Measurements from ENCODE around the gene TNFRSF6B.

TNFRSF6B gene

GRCh38 chr20:63700199-63701050, 4.0 kb downstream of the TNFRSF6B start:
- H3K4me3 ChIP-seq (ENCODE audit: low read length) = no peak overlapping the region
- no peak for TF ChIP-seq CTCF (conservative IDR thresholded peaks at IDR 0.05; ENCODE audit: low read depth, low read length)
- no peak for DNase-seq (ENCODE audit: low read depth)

GRCh38 chr20:63701051-63701328, 4.5 kb downstream of the TNFRSF6B start:
- no peak for DNase-seq (ENCODE audit: low read depth)
- TF ChIP-seq CTCF (conservative IDR thresholded peaks at IDR 0.05; ENCODE audit: low read depth, low read length) = no peak
- no peak overlapping the region for H3K4me3 ChIP-seq (ENCODE audit: low read length)

- TF ChIP-seq CTCF (conservative IDR thresholded peaks at IDR 0.05; ENCODE audit: low read depth, low read length) = no peak
- no peak for DNase-seq (ENCODE audit: low read depth)
- H3K4me3 ChIP-seq (ENCODE audit: low read length) = no peak overlapping the region
Observed at GRCh38 chr20:63701329-63702035, 5.0 kb downstream of the TNFRSF6B start.

- DNase-seq (ENCODE audit: low read depth) = no peak
- H3K4me3 ChIP-seq (ENCODE audit: low read length) = no peak overlapping the region
- no peak for TF ChIP-seq CTCF (conservative IDR thresholded peaks at IDR 0.05; ENCODE audit: low read depth, low read length)
Observed at GRCh38 chr20:63702036-63702665, 5.7 kb downstream of the TNFRSF6B start.

GRCh38 chr20:63702751-63703470, 6.5 kb downstream of the TNFRSF6B start:
- H3K4me3 ChIP-seq (ENCODE audit: low read length) = no peak overlapping the region
- DNase-seq (ENCODE audit: low read depth) = no peak
- TF ChIP-seq CTCF (conservative IDR thresholded peaks at IDR 0.05; ENCODE audit: low read depth, low read length) = no peak

- no peak overlapping the region for H3K4me3 ChIP-seq (ENCODE audit: low read length)
- no peak for DNase-seq (ENCODE audit: low read depth)
- no peak for TF ChIP-seq CTCF (conservative IDR thresholded peaks at IDR 0.05; ENCODE audit: low read depth, low read length)
Observed at GRCh38 chr20:63703471-63703975, 7.1 kb downstream of the TNFRSF6B start.

Measured in retinal pigment epithelial cell (primary cell).